Lung (tissue), 12 donors: ENCODE data around the gene C12orf42. TPM values are rescaled to one million over a fixed set of nuclear protein-coding genes. Genes with fewer than 3 reads are reported as not detected.

Source experiments
- ATAC-seq: fragments of 200-7000 bp; cut with Tn5 transposase; one replicate; pipeline ENCODE4 v1.9.1; 2020; ENCODE audit warnings: moderate number of reproducible peaks; ENCODE audit not compliant: insufficient read depth, low FRiP score
- DNase-seq, 3 donors: peaks; one replicate each; pipeline ENCODE4 v3.0.0-alpha.2; 2013 to 2017
- H3K27ac ChIP-seq, 2 donors: one replicate each; pipeline ENCODE4 v1.5.1; 2013; ENCODE audit warnings: mild to moderate bottlenecking in 2 of 2, moderate library complexity in 2 of 2, control low read depth in 1 of 2, inconsistent platforms in 1 of 2, low read depth in 1 of 2, low read length in 1 of 2
- H3K27me3 ChIP-seq, 3 donors: one replicate each; pipeline ENCODE4 v1.5.1; 2013; ENCODE audit warnings: low read length in 2 of 3; ENCODE audit not compliant: control insufficient read depth in 3 of 3, insufficient read depth in 3 of 3
- H3K36me3 ChIP-seq, 4 donors: one replicate each; pipeline ENCODE4 v1.5.1; 2013; ENCODE audit warnings: low read length in 4 of 4, mild to moderate bottlenecking in 1 of 4, moderate library complexity in 1 of 4; ENCODE audit not compliant: control insufficient read depth in 4 of 4, insufficient read depth in 4 of 4
- H3K4me1 ChIP-seq, 5 donors: one replicate each; pipeline ENCODE4 v1.5.1; 2013; ENCODE audit warnings: low read length in 5 of 5, mild to moderate bottlenecking in 2 of 5, moderate library complexity in 1 of 5; ENCODE audit not compliant: control insufficient read depth in 5 of 5, insufficient read depth in 5 of 5
- H3K4me3 ChIP-seq: one replicate; pipeline ENCODE4 v1.5.1; 2013; ENCODE audit warnings: mild to moderate bottlenecking, control low read depth, moderate library complexity
- H3K9ac ChIP-seq, 2 donors: one replicate each; pipeline ENCODE4 v1.5.1; 2013; ENCODE audit warnings: low read length in 2 of 2, control low read depth in 1 of 2; ENCODE audit not compliant: insufficient read depth in 1 of 2
- H3K9me3 ChIP-seq, 4 donors: one replicate each; pipeline ENCODE4 v1.5.1; 2013; ENCODE audit warnings: low read length in 3 of 4, mild to moderate bottlenecking in 1 of 4, moderate library complexity in 1 of 4; ENCODE audit not compliant: control insufficient read depth in 4 of 4, insufficient read depth in 3 of 4
- CTCF ChIP-seq: IDR thresholded peaks from 2 replicates; pipeline ENCODE4 v1.5.1; 2012; ENCODE audit warnings: mild to moderate bottlenecking; ENCODE audit errors: control extremely low read depth, extremely low read depth
- WGBS, 2 donors: extraction: QIAGEN DNeasy Blood & Tissue Kit; methylation state at CpG; one replicate each; pipeline ENCODE4 v1.1.7; 2013; 5-methylcytosine and 5-hydroxymethylcytosine counted together
- polyA plus RNA-seq, 2 donors: library from polyadenylated mRNA; stranded (reverse); fragments of 200-250 nt; gene quantifications; one replicate each; pipeline ENCODE4 v1.2.1, GENCODE V29; 2013
- total RNA-seq, 2 donors: library from RNA; depleted of rRNA in 1 of 2; stranded (reverse); fragments of >200 nt in 1 of 2; gene quantifications; one replicate each; pipeline ENCODE4 v1.2.1, GENCODE V29; 2014 to 2021
- donor health status: control.
- donor health status: control.
- donor health status: Bipolar disorder and iron deficiency.
- donor health status: healthy.
- donor health status: DM: yes; HTN: yes; CAD: no.

The C12orf42 gene
- total and polyA plus RNA-seq, 4 donors: 0.03 TPM; not detected in 3

GRCh38 chr12:103524238-103524875, 28.6 kb upstream of the C12orf42 start:
- ATAC-seq: no peak
- Histone ChIP-seq H3K27me3 (peaks cover 0 to 2% (median 0%) of the 10 kb centered on the region in 3 donors), H3K27ac (no peak overlapping the region), H3K9me3 (no peaks in the 10 kb centered on the region), H3K4me1 (no peaks in the 10 kb centered on the region), H3K4me3 (no peak overlapping the region), H3K9ac (no peak overlapping the region), H3K36me3 (no peaks in the 10 kb centered on the region)
- 60 to 75% methylated on average over 4 of the region's 4 CpGs for WGBS, 2 donors
- no peak for TF ChIP-seq CTCF
- DNase-seq: peak in 1 of 3 donors; percentile 4

- no peaks in the 10 kb centered on the region for H3K36me3 ChIP-seq
- H3K27ac ChIP-seq: no peak overlapping the region
- no peaks in the 10 kb centered on the region for H3K9me3 ChIP-seq
- TF ChIP-seq CTCF: no peak
- ATAC-seq (no peak), DNase-seq (no peak)
- peaks cover 0 to 2% (median 0%) of the 10 kb centered on the region in 3 donors for H3K27me3 ChIP-seq
- WGBS, 2 donors: 79 to 87% methylated on average over 1 of the region's 1 CpG
- H3K9ac ChIP-seq: no peak overlapping the region
- no peaks in the 10 kb centered on the region for H3K4me1 ChIP-seq
- no peak overlapping the region for H3K4me3 ChIP-seq
These were observed 28.0 kb upstream of the C12orf42 start for GRCh38 chr12:103523771-103524170.

GRCh38 chr12:103520686-103521215, 25.0 kb upstream of the C12orf42 start:
- Histone ChIP-seq H3K9me3 (peaks cover 0 to 1% (median 0%) of the 10 kb centered on the region in 4 donors), H3K4me3 (no peak overlapping the region), H3K9ac (no peak overlapping the region), H3K27ac (no peak overlapping the region), H3K36me3 (no peaks in the 10 kb centered on the region), H3K4me1 (no peaks in the 10 kb centered on the region), H3K27me3 (peaks cover 0 to 2% (median 0%) of the 10 kb centered on the region in 3 donors)
- no peak for ATAC-seq
- no peak for TF ChIP-seq CTCF
- 85 to 90% methylated on average over 2 of the region's 2 CpGs for WGBS, 2 donors
- no peak for DNase-seq

GRCh38 chr12:103519632-103520031, 23.9 kb upstream of the C12orf42 start:
- H3K4me3 ChIP-seq: no peak overlapping the region
- H3K9me3 ChIP-seq: peaks cover 0 to 1% (median 0%) of the 10 kb centered on the region in 4 donors
- H3K9ac ChIP-seq: no peak overlapping the region
- no peaks in the 10 kb centered on the region for H3K36me3 ChIP-seq
- no peaks in the 10 kb centered on the region for H3K4me1 ChIP-seq
- no peak for TF ChIP-seq CTCF
- no peak for DNase-seq
- no peak overlapping the region for H3K27ac ChIP-seq
- peaks cover 0 to 2% (median 0%) of the 10 kb centered on the region in 3 donors for H3K27me3 ChIP-seq
- 71 to 78% methylated on average over 2 of the region's 2 CpGs for WGBS, 2 donors
- ATAC-seq: no peak
